ENCODE data around the gene MAP4K4. TPM values are rescaled to one million over a fixed set of nuclear protein-coding genes. Genes with fewer than 3 reads are reported as not detected.

The MAP4K4 gene
- total RNA-seq, 2 experiments from 2014 or later: 92.8 to 94.0 TPM

- ChIA-PET POLR2A (interaction anchor here (1.2 kb wide), 1 partner anchor 8 kb away, joined by 4 read pairs; no protein-coding TSS in a partner anchor), CTCF (interaction anchor here (0.6 to 1.9 kb wide), 4 partner anchors 9 to 170 kb away, joined by 3 to 6 read pairs (median 4); no protein-coding TSS in a partner anchor)
- Histone ChIP-seq H3K4me1 (ENCODE audit: insufficient read depth, low read length) (peaks cover 35% of the 10 kb centered on the region), H3K27ac (ENCODE audit: low read depth in 1 of 2, low read length in 2 of 2) (no peak overlapping the region), H3K4me3 (ENCODE audit: low read length) (no peak overlapping the region), H3K9me3 (ENCODE audit: control insufficient read depth in 1 of 2, insufficient read depth in 1 of 2, low read length in 2 of 2) (no peaks in the 10 kb centered on the region), H3K36me3 (ENCODE audit: insufficient read depth, low read length) (peaks cover 23% of the 10 kb centered on the region), H3K27me3 (ENCODE audit: control insufficient read depth in 1 of 2, insufficient read depth in 2 of 2, low read length in 2 of 2) (no peaks in the 10 kb centered on the region)
- H3K36me3 Mint-ChIP-seq (ENCODE audit: low read depth): peaks cover 41% of the 10 kb centered on the region
- peak overlapping the region; percentile 81 for H3K27ac Mint-ChIP-seq
- no peak for TF ChIP-seq CTCF (IDR thresholded peaks at IDR 0.05)
- H3K27me3 Mint-ChIP-seq: no peaks in the 10 kb centered on the region
- peaks cover 76% of the 10 kb centered on the region for H3K4me1 Mint-ChIP-seq (ENCODE audit: low read depth)
- intact Hi-C loops (cut with DNase I, micrococcal nuclease): loop anchor here (2.0 to 10.0 kb wide), 2 partner anchors 59 to 125 kb away; no protein-coding TSS in a partner anchor
- ATAC-seq (ENCODE audit: poor library complexity) (no peak), DNase-seq (no peak)
- H3K9me3 Mint-ChIP-seq: no peaks in the 10 kb centered on the region
- H3K4me3 Mint-ChIP-seq: no peak overlapping the region
These were observed 126.4 kb downstream of the MAP4K4 start for GRCh38 chr2:101823859-101824258.

GRCh38 chr2:101826716-101827115 lies 129.2 kb downstream of the MAP4K4 start:
- Histone ChIP-seq H3K9me3 (ENCODE audit: control insufficient read depth in 1 of 2, insufficient read depth in 1 of 2, low read length in 2 of 2) (no peaks in the 10 kb centered on the region), H3K27me3 (ENCODE audit: control insufficient read depth in 1 of 2, insufficient read depth in 2 of 2, low read length in 2 of 2) (no peaks in the 10 kb centered on the region), H3K4me1 (ENCODE audit: insufficient read depth, low read length) (peaks cover 55% of the 10 kb centered on the region), H3K27ac (ENCODE audit: low read depth in 1 of 2, low read length in 2 of 2) (no peak overlapping the region), H3K4me3 (ENCODE audit: low read length) (no peak overlapping the region), H3K36me3 (ENCODE audit: insufficient read depth, low read length) (peaks cover 38% of the 10 kb centered on the region)
- intact Hi-C loops (cut with DNase I, micrococcal nuclease): loop anchor here in 1 of 2 experiments (5.0 to 10.0 kb wide), 2 partner anchors 34 to 62 kb away; no protein-coding TSS in a partner anchor
- POLR2A ChIA-PET: interaction anchor here (0.7 to 2.6 kb wide), 4 partner anchors 110 to 128 kb away, joined by 3 to 12 read pairs (median 4); no protein-coding TSS in a partner anchor
- H3K4me3 Mint-ChIP-seq: no peak overlapping the region
- CTCF ChIA-PET: interaction anchor here (0.8 to 3.2 kb wide), 2 partner anchors 29 to 408 kb away, joined by 3 to 10 read pairs; no protein-coding TSS in a partner anchor
- DNase-seq: no peak
- H3K27me3 Mint-ChIP-seq: no peaks in the 10 kb centered on the region
- TF ChIP-seq CTCF (IDR thresholded peaks at IDR 0.05): no peak
- peaks cover 76% of the 10 kb centered on the region for H3K4me1 Mint-ChIP-seq (ENCODE audit: low read depth)
- H3K9me3 Mint-ChIP-seq: no peaks in the 10 kb centered on the region
- ATAC-seq (ENCODE audit: poor library complexity): no peak
- peak overlapping the region; percentile 76 for H3K27ac Mint-ChIP-seq
- H3K36me3 Mint-ChIP-seq (ENCODE audit: low read depth): peaks cover 68% of the 10 kb centered on the region

GRCh38 chr2:101827246-101827645 lies 129.7 kb downstream of the MAP4K4 start:
- POLR2A ChIA-PET: interaction anchor here (0.7 to 2.6 kb wide), 6 partner anchors 17 to 129 kb away, joined by 3 to 12 read pairs (median 4); no protein-coding TSS in a partner anchor
- peaks cover 76% of the 10 kb centered on the region for H3K4me1 Mint-ChIP-seq (ENCODE audit: low read depth)
- DNase-seq: no peak
- H3K36me3 Mint-ChIP-seq (ENCODE audit: low read depth): peaks cover 72% of the 10 kb centered on the region
- peak overlapping the region; percentile 52 for H3K4me3 Mint-ChIP-seq
- peaks cover 43% of the 10 kb centered on the region for H3K36me3 ChIP-seq (ENCODE audit: insufficient read depth, low read length)
- intact Hi-C loops (cut with DNase I, micrococcal nuclease): loop anchor here in 1 of 2 experiments (5.0 to 10.0 kb wide), 2 partner anchors 35 to 62 kb away; no protein-coding TSS in a partner anchor
- no peaks in the 10 kb centered on the region for H3K9me3 Mint-ChIP-seq
- CTCF ChIA-PET: interaction anchor here (0.8 to 3.2 kb wide), 2 partner anchors 30 to 408 kb away, joined by 3 to 10 read pairs; no protein-coding TSS in a partner anchor
- no peak overlapping the region for H3K27ac ChIP-seq (ENCODE audit: low read depth in 1 of 2, low read length in 2 of 2)
- peaks cover 55% of the 10 kb centered on the region for H3K4me1 ChIP-seq (ENCODE audit: insufficient read depth, low read length)
- no peaks in the 10 kb centered on the region for H3K9me3 ChIP-seq (ENCODE audit: control insufficient read depth in 1 of 2, insufficient read depth in 1 of 2, low read length in 2 of 2)
- no peak for ATAC-seq (ENCODE audit: poor library complexity)
- no peak overlapping the region for H3K4me3 ChIP-seq (ENCODE audit: low read length)
- no peaks in the 10 kb centered on the region for H3K27me3 Mint-ChIP-seq
- peak overlapping the region; percentile 76 for H3K27ac Mint-ChIP-seq
- no peaks in the 10 kb centered on the region for H3K27me3 ChIP-seq (ENCODE audit: control insufficient read depth in 1 of 2, insufficient read depth in 2 of 2, low read length in 2 of 2)
- TF ChIP-seq CTCF (IDR thresholded peaks at IDR 0.05): no peak

Measured in CD4-positive, alpha-beta T cell (primary cell).